ACC112 (cell line): ENCODE results near the gene OR6K2.

Experiments used
- H2AFZ ChIP-seq: fragments of 200-600 bp; sonication (generic); one replicate; pipeline ENCODE4 v1.6.0; 2017; ENCODE audit warnings: antibody characterized with exemption, low read length; ENCODE audit not compliant: unreplicated experiment
- H3K27ac ChIP-seq: fragments of 200-600 bp; sonication (generic); 2 replicates; pipeline ENCODE4 v1.5.1; 2014; ENCODE audit warnings: low read depth, mild to moderate bottlenecking, antibody characterized with exemption, low read length, moderate library complexity
- H3K27me3 ChIP-seq: fragments of 200-600 bp; sonication (generic); 2 replicates; pipeline ENCODE4 v1.6.1; 2014; ENCODE audit warnings: mild to moderate bottlenecking, antibody characterized with exemption, low read length, moderate library complexity, mixed read lengths; ENCODE audit not compliant: insufficient read depth
- H3K36me3 ChIP-seq: fragments of 200-600 bp; sonication (generic); 2 replicates; pipeline ENCODE4 v1.6.1; 2016; ENCODE audit warnings: mild to moderate bottlenecking, antibody characterized with exemption, low read length, moderate library complexity, mixed read lengths; ENCODE audit not compliant: insufficient read depth
- H3K4me1 ChIP-seq: fragments of 200-600 bp; sonication (generic); one replicate; pipeline ENCODE4 v1.6.1; 2016; ENCODE audit warnings: low read length, mixed read lengths; ENCODE audit not compliant: insufficient read depth, unreplicated experiment, control insufficient read depth
- H3K4me3 ChIP-seq: fragments of 200-600 bp; sonication (generic); 2 replicates; pipeline ENCODE4 v1.5.1; 2014; ENCODE audit warnings: mild to moderate bottlenecking, low read depth, low read length
- H3K79me2 ChIP-seq: fragments of 200-600 bp; sonication (generic); one replicate; pipeline ENCODE4 v1.6.0; 2016; ENCODE audit warnings: low read length; ENCODE audit not compliant: control insufficient read depth, unreplicated experiment, insufficient read depth

The OR6K2 gene, protein sequence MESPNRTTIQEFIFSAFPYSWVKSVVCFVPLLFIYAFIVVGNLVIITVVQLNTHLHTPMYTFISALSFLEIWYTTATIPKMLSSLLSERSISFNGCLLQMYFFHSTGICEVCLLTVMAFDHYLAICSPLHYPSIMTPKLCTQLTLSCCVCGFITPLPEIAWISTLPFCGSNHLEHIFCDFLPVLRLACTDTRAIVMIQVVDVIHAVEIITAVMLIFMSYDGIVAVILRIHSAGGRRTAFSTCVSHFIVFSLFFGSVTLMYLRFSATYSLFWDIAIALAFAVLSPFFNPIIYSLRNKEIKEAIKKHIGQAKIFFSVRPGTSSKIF

DNA sequence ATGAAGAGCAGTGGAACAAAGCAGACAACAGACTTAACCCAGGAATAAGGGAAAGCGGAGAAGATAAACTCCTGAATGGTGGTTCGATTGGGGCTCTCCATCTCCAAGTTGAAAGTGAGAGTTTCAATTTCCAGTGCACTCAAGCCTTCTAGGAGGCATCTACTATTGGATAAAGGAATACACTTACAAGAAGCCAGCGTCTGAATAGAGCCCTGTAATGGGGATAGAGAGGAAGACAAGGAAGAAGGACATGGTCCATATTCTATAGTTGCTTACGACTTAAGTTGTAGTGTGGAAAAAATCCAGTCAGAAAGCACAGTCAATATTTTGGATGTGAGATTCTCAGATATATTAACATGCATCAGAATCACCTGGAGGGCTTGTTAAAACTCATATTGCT, at the start of gene OR6K2:
OR6K2 (minus strand) TSS at position 101 of the 400 bp plus-strand sequence; CDS start at position 101, 0 bp downstream.
- Histone ChIP-seq H3K36me3 (no peaks in the 10 kb centered on the region), H3K4me1 (no peaks in the 10 kb centered on the region), H3K79me2 (no peaks in the 10 kb centered on the region), H3K27me3 (no peaks in the 10 kb centered on the region), H2AFZ (no peak within 1 kb of the TSS), H3K27ac (no peak within 1 kb of the TSS), H3K4me3 (no peak within 1 kb of the TSS)

DNA sequence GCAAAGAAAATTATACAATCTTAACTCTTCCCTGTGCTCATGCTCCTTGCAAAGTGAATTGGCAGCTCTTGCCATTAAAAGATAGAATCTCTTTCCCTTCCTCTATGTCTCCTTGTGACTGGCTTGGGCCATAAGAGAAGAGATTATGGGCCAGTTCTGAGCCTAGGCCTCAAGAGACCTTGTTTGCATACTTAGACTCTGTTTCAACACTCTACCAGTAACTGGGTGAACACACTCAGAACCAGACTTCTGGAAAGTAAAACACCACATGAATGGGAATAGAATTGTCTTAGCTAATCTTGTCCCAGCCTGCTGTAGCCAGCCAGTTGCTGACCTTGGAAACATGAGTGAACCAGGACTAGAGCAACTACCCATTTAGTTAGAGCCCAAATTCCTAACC, 35.4 kb upstream of the OR6K2 start:
- Histone ChIP-seq H2AFZ (no peak overlapping the region), H3K4me1 (no peaks in the 10 kb centered on the region), H3K27me3 (no peaks in the 10 kb centered on the region), H3K27ac (no peak overlapping the region), H3K36me3 (no peaks in the 10 kb centered on the region), H3K79me2 (no peaks in the 10 kb centered on the region), H3K4me3 (no peak overlapping the region)

DNA sequence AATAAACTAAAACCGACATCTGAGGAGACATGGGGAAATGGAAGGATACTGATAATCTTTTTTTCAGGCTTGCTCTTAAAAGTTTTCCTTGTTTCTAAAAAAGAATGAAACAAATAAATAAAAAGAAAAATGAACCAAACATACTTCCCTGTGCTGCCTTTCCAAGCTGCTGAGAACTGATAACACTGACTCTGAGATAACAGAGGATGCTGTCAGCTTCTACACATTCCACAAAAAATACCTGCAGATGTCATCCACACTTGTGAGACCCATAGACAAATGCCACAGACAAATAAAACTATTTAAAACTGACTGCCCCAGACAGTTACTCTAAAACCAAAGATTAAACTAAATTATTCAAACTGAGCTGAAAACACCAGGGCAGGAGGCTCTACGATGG, 32.1 kb upstream of the OR6K2 start:
- Histone ChIP-seq H2AFZ (no peak overlapping the region), H3K79me2 (no peaks in the 10 kb centered on the region), H3K4me1 (no peaks in the 10 kb centered on the region), H3K36me3 (no peaks in the 10 kb centered on the region), H3K27ac (no peak overlapping the region), H3K27me3 (no peaks in the 10 kb centered on the region), H3K4me3 (no peak overlapping the region)

DNA sequence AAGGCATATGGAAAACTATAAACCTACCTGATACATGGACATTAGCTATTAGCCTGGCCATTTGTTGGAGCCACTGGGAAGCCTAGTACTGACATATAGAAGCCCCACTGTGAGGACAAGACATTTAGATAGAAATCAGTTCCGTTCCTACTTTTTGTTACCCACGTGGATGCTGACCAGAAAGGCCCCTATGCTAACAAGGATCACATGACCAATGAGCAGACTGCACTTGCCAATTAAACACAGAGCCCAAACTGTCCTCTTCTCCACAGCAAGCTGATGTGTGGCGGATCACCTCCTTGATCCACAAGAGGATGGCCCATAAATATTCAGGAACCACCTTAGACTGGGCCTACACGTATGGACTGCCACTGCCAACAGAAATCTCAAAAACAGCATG, 31.3 kb upstream of the OR6K2 start:
- Histone ChIP-seq H3K79me2 (no peaks in the 10 kb centered on the region), H3K27ac (no peak overlapping the region), H2AFZ (no peak overlapping the region), H3K4me3 (no peak overlapping the region), H3K4me1 (no peaks in the 10 kb centered on the region), H3K27me3 (no peaks in the 10 kb centered on the region), H3K36me3 (no peaks in the 10 kb centered on the region)

DNA sequence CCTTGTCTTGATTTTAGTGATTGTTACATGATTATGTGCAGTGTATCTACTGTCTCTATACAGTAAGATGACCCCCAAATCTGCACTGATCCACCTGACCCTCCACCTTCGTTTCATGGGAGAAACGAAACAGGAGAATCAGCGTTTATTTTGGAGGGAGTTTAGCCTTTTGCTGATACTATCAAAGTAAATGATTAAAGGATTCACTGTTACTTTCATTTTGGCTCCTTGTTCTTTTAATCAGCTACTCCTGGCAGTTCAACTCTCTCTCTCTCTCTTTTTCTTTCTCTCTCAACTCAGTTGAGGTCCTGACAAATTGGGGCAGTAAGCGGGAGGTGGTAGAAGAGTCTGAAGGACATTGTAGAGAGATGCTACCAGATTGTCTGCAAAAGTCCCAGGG, 30.0 kb upstream of the OR6K2 start:
- Histone ChIP-seq H2AFZ (no peak overlapping the region), H3K27ac (no peak overlapping the region), H3K27me3 (no peaks in the 10 kb centered on the region), H3K36me3 (no peaks in the 10 kb centered on the region), H3K79me2 (no peaks in the 10 kb centered on the region), H3K4me3 (no peak overlapping the region), H3K4me1 (no peaks in the 10 kb centered on the region)

DNA sequence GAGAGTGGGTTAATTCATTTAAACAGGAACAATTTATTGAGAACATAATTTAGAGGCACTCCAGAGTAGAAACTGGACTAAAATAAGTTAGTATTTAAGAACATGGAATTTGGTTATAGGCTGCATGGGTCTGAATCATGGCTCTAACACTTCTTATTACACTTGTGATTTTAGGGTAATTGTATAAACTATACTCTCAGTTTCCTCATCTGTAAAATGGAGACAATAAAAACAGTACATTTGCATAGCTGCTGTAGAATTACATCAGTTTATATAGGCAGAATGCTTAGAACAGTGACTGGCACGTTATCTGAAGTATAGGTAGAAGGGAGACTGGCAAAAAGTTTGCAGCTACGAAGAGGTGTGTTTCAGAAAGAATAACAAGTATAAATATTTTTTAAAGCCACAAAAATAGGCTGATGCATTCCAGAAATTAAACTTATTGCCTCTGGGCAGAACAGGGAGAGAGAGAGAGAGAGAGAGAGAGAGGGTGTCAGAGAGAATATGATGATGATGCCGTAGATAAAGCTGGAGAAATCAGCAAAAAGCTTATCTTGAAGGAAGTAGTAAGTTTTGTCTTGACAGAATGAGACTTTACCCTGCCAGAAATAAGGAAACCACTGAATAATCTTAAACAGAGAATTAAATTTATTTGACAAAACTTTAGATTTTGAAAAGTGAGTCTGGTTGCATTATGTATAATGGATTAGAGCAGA, 28.2 kb upstream of the OR6K2 start:
- Histone ChIP-seq H3K4me1 (no peaks in the 10 kb centered on the region), H3K36me3 (no peaks in the 10 kb centered on the region), H3K27me3 (no peaks in the 10 kb centered on the region), H3K27ac (no peak overlapping the region), H2AFZ (no peak overlapping the region), H3K4me3 (no peak overlapping the region), H3K79me2 (no peaks in the 10 kb centered on the region)

DNA sequence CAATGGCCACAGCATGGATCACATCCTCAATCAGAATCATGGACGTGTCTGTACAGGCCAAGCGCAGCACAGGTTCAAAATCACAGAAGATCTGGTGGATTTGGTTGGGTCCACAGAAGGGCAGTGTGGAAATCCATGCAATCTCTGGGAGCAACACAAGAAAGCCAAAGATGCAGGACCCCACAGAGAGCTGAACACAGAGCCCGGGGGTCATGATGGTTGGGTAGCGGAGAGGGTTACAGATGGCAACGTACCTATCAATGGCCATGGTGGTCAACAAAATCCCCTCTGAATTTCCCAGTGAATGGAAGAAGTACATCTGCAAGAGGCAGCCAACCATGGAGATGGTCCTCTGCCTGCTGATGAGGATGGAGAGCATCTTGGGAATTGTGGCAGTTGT, 24.0 kb upstream of the OR6K2 start:
- no peak overlapping the region for H3K27ac ChIP-seq

DNA sequence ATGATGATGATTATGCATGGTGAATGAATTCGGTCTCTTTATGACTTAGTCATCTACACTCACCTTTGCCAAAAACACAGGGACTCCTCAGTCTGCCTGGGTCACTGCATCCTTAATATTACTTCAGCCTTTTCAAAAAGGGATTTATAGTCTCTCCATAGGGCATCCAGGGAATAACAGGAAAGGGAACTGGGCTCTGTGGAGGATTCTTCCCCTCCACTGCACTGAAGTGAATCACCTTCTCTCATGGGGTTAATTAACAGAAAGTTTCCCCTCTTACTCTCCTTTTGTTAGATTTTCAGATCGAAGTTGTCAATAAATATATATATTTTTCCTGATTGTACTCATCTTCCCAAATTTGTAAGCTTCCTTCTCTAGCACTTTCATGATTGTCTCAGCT, 20.2 kb upstream of the OR6K2 start, which contains the start of gene OR6K3:
OR6K3 (minus strand) TSS at position 101 of the 400 bp plus-strand sequence. CDS start 2,605 bp downstream, outside the sequence.
- Histone ChIP-seq H2AFZ (no peak within 1 kb of the TSS), H3K4me3 (no peak within 1 kb of the TSS), H3K27me3 (no peaks in the 10 kb centered on the region), H3K36me3 (no peaks in the 10 kb centered on the region), H3K79me2 (no peaks in the 10 kb centered on the region), H3K4me1 (no peaks in the 10 kb centered on the region), H3K27ac (no peak within 1 kb of the TSS)

More for the DNA sequence above, 24.0 kb upstream of the OR6K2 start:
- no peaks in the 10 kb centered on the region for H3K36me3 ChIP-seq
- H3K4me3 ChIP-seq, result no peak overlapping the region
- no peaks in the 10 kb centered on the region for H3K4me1 ChIP-seq
- no peaks in the 10 kb centered on the region for H3K79me2 ChIP-seq
- H2AFZ ChIP-seq, result no peak overlapping the region
- no peaks in the 10 kb centered on the region for H3K27me3 ChIP-seq

DNA sequence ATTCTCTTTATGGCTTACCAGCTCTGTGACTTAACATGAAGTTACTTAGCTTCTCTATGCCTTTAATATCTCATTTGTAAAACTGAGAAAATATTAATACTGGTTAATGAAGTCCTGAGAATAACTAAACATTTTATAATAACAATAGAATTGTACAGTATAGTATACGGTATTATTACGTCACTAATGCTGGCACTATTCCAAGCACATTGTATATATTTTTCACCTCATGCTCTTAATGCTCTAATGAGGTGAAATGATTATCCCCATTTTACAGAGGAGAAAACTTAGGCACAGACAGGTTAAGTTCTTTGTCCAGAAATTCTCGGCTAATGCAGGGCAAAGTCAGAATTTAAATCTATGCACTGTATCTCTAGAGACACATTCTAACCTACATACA, 19.2 kb upstream of the OR6K2 start:
- no peak overlapping the region for H3K4me3 ChIP-seq
- H3K27me3 ChIP-seq, result no peaks in the 10 kb centered on the region
- H3K4me1 ChIP-seq, result no peaks in the 10 kb centered on the region
- no peak overlapping the region for H2AFZ ChIP-seq
- no peaks in the 10 kb centered on the region for H3K36me3 ChIP-seq
- no peaks in the 10 kb centered on the region for H3K79me2 ChIP-seq
- H3K27ac ChIP-seq, result no peak overlapping the region

DNA sequence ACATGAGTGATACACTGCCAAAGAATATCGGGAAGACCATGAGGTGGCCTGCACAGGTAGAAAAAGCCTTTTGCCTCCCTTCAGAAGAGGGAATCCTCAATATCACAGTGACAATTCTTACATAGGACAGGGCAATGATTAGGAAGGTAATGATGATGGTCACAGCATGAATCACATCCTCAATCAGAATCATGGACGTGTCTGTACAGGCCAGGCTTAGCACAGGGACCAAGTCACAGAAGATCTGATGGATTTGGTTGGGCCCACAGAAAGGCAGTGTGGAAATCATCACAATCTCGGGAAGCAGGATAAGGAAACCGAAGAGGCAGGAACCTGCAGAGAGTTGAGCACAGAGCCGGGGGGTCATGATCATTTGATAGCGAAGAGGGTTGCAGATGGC, 16.9 kb upstream of the OR6K2 start:
- H3K36me3 ChIP-seq, result no peaks in the 10 kb centered on the region
- H2AFZ ChIP-seq, result no peak overlapping the region
- H3K27me3 ChIP-seq, result no peaks in the 10 kb centered on the region; the same call in 1 of the 2 replicates
- H3K4me3 ChIP-seq, result no peak overlapping the region
- H3K27ac ChIP-seq, result no peak overlapping the region
- H3K79me2 ChIP-seq, result no peaks in the 10 kb centered on the region
- no peaks in the 10 kb centered on the region for H3K4me1 ChIP-seq

DNA sequence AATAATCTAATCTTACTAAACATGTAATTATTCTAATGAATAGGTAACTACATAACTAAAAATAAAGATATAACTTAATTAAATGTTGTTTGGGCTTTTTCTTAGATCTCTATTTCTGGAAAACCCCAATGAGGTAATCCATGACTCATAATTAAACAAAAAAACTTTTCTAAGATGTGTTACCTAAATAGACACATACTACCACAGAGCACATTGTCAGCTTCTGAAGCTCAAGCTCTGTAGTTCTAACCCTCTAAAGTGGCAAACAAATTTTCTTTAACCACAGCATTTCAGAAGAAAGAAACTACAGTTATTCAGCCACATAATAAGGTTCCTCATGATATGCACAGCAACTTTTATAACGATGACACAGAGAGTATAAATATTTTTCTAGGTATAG, 15.9 kb upstream of the OR6K2 start:
- no peak overlapping the region for H3K27ac ChIP-seq
- no peak overlapping the region for H3K4me3 ChIP-seq
- no peaks in the 10 kb centered on the region for H3K36me3 ChIP-seq
- H3K79me2 ChIP-seq, result no peaks in the 10 kb centered on the region
- no peaks in the 10 kb centered on the region; the same call in 1 of the 2 replicates for H3K27me3 ChIP-seq
- H2AFZ ChIP-seq, result no peak overlapping the region
- no peaks in the 10 kb centered on the region for H3K4me1 ChIP-seq
